Lower lobe of right lung (tissue), 2 donors: ENCODE measurements around the gene TJP3. TPM values are rescaled to one million over a fixed set of nuclear protein-coding genes. Genes with fewer than 3 reads are reported as not detected.
A peak's percentile ranks its signal among the peaks of the same experiment; 100 is the strongest.

ENCODE experiments used
- ATAC-seq, 2 donors: fragments of 200-7000 bp; cut with Tn5 transposase; one replicate each; pipeline ENCODE4 v1.9.1; 2020 to 2022; ENCODE audit warnings: mild to moderate bottlenecking in 2 of 2, moderate library complexity in 2 of 2
- DNase-seq: peaks from one replicate; pipeline ENCODE4 v3.0.0-alpha.2; 2020
- H3K27ac ChIP-seq: fragments of 200-600 bp; one replicate; pipeline ENCODE4 v1.8.0; 2022
- H3K27me3 ChIP-seq: fragments of 200-600 bp; one replicate; pipeline ENCODE4 v1.8.0; 2022; ENCODE audit warnings: low read depth
- H3K36me3 ChIP-seq: fragments of 200-600 bp; one replicate; pipeline ENCODE4 v1.8.0; 2022; ENCODE audit warnings: mild to moderate bottlenecking
- H3K4me1 ChIP-seq: fragments of 200-600 bp; one replicate; pipeline ENCODE4 v1.8.0; 2022
- H3K4me3 ChIP-seq: fragments of 200-600 bp; one replicate; pipeline ENCODE4 v1.8.0; 2022; ENCODE audit warnings: mild to moderate bottlenecking
- H3K9me3 ChIP-seq: fragments of 200-600 bp; one replicate; pipeline ENCODE4 v1.8.0; 2022
- intact Hi-C: fragments of 100-400 bp; cut with DNase I; formaldehyde crosslinking; loops from one replicate; pipeline ENCODE4 v1.11.0; 2022
- total RNA-seq: library from RNA; stranded (reverse); fragmentation: NEBNext Ultra II Directional; extraction: Animal tissue kit (Norgen Biotek cat#: 25700); gene quantifications from one replicate; pipeline ENCODE4 v1.2.1, GENCODE V29; 2021
- TF ChIP-seq, protein P1 (sequence below): fragments of 200-600 bp; IDR thresholded peaks from one replicate; pipeline ENCODE4 v1.8.0; 2022; ENCODE audit warnings: antibody characterized with exemption, mild to moderate bottlenecking
- donor health status: DM: no; HTN: yes; CAD: no; lungs with severe emphysema.

Gene TJP3
- total RNA-seq, 1 donor from 2014 or later: 34.4 TPM

DNA sequence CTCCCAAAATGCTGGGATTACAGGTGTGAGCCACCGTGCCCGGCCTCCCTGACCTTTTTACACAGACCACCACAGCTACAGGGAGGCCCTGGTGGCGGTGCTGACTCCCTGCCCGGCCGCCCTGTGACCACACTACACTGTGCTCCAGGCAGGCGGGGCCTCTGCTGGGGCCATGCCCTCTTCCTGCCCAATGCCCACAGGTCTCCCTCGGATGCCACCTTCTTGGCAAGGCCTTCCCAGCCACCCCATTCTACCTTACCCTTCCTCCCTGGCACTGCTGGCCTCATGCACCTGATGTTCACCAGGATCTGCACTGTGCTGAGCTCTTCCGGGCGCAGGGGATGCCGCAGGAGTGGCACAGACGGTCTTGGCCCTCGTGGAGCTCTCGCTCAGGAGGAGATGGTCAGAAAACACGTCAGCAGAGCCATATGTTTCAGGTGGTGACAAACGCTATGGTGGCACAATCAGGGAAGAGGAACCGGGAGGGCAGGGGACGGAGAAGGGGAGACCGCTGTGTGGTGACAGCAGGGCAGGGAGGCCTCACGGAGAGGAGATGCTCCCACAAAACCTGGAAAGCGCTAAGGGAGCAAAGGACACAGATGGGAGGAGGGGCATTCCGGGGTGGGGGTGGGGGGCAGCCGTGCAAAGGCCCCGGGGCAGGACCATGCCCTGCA lies 12.1 kb upstream of the TJP3 start:
- Histone ChIP-seq H3K9me3 (no peaks in the 10 kb centered on the region), H3K4me3 (no peak overlapping the region), H3K4me1 (peaks cover 22% of the 10 kb centered on the region), H3K27ac (no peak overlapping the region), H3K36me3 (no peaks in the 10 kb centered on the region), H3K27me3 (no peaks in the 10 kb centered on the region)
- TF ChIP-seq, protein P1, sequence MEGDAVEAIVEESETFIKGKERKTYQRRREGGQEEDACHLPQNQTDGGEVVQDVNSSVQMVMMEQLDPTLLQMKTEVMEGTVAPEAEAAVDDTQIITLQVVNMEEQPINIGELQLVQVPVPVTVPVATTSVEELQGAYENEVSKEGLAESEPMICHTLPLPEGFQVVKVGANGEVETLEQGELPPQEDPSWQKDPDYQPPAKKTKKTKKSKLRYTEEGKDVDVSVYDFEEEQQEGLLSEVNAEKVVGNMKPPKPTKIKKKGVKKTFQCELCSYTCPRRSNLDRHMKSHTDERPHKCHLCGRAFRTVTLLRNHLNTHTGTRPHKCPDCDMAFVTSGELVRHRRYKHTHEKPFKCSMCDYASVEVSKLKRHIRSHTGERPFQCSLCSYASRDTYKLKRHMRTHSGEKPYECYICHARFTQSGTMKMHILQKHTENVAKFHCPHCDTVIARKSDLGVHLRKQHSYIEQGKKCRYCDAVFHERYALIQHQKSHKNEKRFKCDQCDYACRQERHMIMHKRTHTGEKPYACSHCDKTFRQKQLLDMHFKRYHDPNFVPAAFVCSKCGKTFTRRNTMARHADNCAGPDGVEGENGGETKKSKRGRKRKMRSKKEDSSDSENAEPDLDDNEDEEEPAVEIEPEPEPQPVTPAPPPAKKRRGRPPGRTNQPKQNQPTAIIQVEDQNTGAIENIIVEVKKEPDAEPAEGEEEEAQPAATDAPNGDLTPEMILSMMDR: no peak
- ATAC-seq (no peak), DNase-seq (no peak)
- intact Hi-C loops: no loop called here

- Histone ChIP-seq H3K27ac (no peak overlapping the region), H3K4me1 (peaks cover 19% of the 10 kb centered on the region), H3K36me3 (no peaks in the 10 kb centered on the region), H3K4me3 (no peak overlapping the region), H3K27me3 (no peaks in the 10 kb centered on the region), H3K9me3 (no peaks in the 10 kb centered on the region)
- ATAC-seq: no peak
- intact Hi-C loops: no loop called here
- DNase-seq: no peak
- TF ChIP-seq, protein P1: no peak
Observed at GRCh38 chr19:3696660-3696995, 11.6 kb upstream of the TJP3 start.

- no peak for ATAC-seq
- intact Hi-C loops: no loop called here
- TF ChIP-seq, protein P1: no peak
Observed at GRCh38 chr19:3697094-3697493, 11.1 kb upstream of the TJP3 start.

GRCh38 chr19:3697671-3698385 lies 10.4 kb upstream of the TJP3 start:
- DNase-seq: no peak

More at GRCh38 chr19:3697094-3697493, 11.1 kb upstream of the TJP3 start:
- Histone ChIP-seq H3K4me1 (peaks cover 19% of the 10 kb centered on the region), H3K36me3 (no peaks in the 10 kb centered on the region), H3K9me3 (no peaks in the 10 kb centered on the region), H3K27me3 (no peaks in the 10 kb centered on the region), H3K27ac (no peak overlapping the region), H3K4me3 (no peak overlapping the region)
- DNase-seq: no peak

GRCh38 chr19:3698386-3698950 lies 9.7 kb upstream of the TJP3 start:
- no peaks in the 10 kb centered on the region for H3K9me3 ChIP-seq
- H3K27me3 ChIP-seq: no peaks in the 10 kb centered on the region
- H3K27ac ChIP-seq: no peak overlapping the region
- peak overlapping the region; percentile 82 for H3K4me3 ChIP-seq
- intact Hi-C loops: no loop called here
- ATAC-seq (no peak), DNase-seq (no peak)
- TF ChIP-seq, protein P1: no peak
- no peaks in the 10 kb centered on the region for H3K36me3 ChIP-seq
- H3K4me1 ChIP-seq: peaks cover 19% of the 10 kb centered on the region

More at GRCh38 chr19:3697671-3698385, 10.4 kb upstream of the TJP3 start:
- Histone ChIP-seq H3K27me3 (no peaks in the 10 kb centered on the region), H3K4me1 (peaks cover 19% of the 10 kb centered on the region), H3K9me3 (no peaks in the 10 kb centered on the region), H3K36me3 (no peaks in the 10 kb centered on the region), H3K27ac (no peak overlapping the region), H3K4me3 (no peak overlapping the region)
- no peak for ATAC-seq
- intact Hi-C loops: no loop called here
- TF ChIP-seq, protein P1: no peak
